ENCODE results near the gene ZG16B. TPM values are rescaled to one million over a fixed set of nuclear protein-coding genes. Genes with fewer than 3 reads are reported as not detected.

Gene ZG16B
- total RNA-seq, 1 donor from 2014 or later = 11.3 TPM

- DNase-seq (ENCODE audit: extremely low spot score in 2 of 2) = no peak
Observed at GRCh38 chr16:2825906-2826305, 4.2 kb upstream of the ZG16B start.

DNA sequence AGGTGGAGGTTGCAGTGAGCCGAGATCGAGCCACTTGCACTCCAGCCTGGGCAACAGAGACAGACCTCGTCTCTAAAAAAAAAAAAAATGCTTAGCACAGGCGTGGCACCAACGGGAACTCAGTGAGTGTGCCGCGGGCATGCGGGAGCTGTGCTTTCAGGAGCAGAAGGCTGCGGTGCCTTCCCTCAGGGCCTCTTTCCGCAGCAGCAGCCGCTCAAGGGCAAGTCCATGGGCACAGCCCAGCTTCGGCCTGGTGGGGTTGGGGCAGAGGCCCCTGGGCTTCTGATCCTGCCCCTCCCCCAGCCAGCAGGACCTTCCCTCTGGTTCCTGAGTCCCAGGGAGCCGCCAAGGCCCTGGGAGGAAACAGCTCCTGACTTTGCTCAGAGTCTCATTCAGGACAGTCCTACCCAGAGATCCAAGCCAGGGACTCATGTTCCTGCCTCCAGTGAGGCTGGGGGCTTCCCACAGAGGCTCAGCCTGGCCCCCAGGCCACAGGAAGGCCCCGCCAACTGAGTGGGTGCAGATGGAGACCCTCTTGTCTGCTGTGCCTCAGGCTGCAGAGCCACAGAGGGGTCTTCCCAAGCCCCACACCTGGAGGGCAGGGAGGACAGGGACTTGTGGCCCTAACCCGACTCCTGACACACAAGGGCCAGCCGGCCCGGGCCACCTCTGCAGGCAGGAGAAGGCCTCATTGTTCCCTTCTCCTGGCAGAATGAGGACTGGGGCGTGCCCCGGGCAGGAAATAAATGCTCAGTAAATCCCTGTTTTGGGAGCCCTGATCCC is 3.3 kb upstream of the ZG16B start:
- intact Hi-C loops (cut with DNase I) = no loop called here
- Histone ChIP-seq H3K4me3 (no peak overlapping the region), H3K9me3 (no peaks in the 10 kb centered on the region), H3K27me3 (no peaks in the 10 kb centered on the region), H3K27ac (no peak overlapping the region), H3K36me3 (no peaks in the 10 kb centered on the region), H3K4me1 (peaks cover 12% of the 10 kb centered on the region)
- no peak for DNase-seq (ENCODE audit: extremely low spot score in 2 of 2)
- no peak for TF ChIP-seq POLR2A (IDR thresholded peaks at IDR 0.05)
- TF ChIP-seq POLR2AphosphoS5 (IDR thresholded peaks at IDR 0.05; ENCODE audit: insufficient read depth in 1 of 2, low read depth in 1 of 2) = no peak
- TF ChIP-seq, protein P1, sequence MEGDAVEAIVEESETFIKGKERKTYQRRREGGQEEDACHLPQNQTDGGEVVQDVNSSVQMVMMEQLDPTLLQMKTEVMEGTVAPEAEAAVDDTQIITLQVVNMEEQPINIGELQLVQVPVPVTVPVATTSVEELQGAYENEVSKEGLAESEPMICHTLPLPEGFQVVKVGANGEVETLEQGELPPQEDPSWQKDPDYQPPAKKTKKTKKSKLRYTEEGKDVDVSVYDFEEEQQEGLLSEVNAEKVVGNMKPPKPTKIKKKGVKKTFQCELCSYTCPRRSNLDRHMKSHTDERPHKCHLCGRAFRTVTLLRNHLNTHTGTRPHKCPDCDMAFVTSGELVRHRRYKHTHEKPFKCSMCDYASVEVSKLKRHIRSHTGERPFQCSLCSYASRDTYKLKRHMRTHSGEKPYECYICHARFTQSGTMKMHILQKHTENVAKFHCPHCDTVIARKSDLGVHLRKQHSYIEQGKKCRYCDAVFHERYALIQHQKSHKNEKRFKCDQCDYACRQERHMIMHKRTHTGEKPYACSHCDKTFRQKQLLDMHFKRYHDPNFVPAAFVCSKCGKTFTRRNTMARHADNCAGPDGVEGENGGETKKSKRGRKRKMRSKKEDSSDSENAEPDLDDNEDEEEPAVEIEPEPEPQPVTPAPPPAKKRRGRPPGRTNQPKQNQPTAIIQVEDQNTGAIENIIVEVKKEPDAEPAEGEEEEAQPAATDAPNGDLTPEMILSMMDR (IDR thresholded peaks at IDR 0.05) = no peak

More at GRCh38 chr16:2825906-2826305, 4.2 kb upstream of the ZG16B start:
- no peak for TF ChIP-seq POLR2A (IDR thresholded peaks at IDR 0.05)
- no peak for TF ChIP-seq POLR2AphosphoS5 (IDR thresholded peaks at IDR 0.05; ENCODE audit: insufficient read depth in 1 of 2, low read depth in 1 of 2)
- TF ChIP-seq, protein P1 (IDR thresholded peaks at IDR 0.05) = no peak
- Histone ChIP-seq H3K27me3 (no peaks in the 10 kb centered on the region), H3K9me3 (no peaks in the 10 kb centered on the region), H3K36me3 (no peaks in the 10 kb centered on the region), H3K4me3 (no peak overlapping the region), H3K27ac (no peak overlapping the region), H3K4me1 (peaks cover 12% of the 10 kb centered on the region)
- intact Hi-C loops (cut with DNase I) = no loop called here

DNA sequence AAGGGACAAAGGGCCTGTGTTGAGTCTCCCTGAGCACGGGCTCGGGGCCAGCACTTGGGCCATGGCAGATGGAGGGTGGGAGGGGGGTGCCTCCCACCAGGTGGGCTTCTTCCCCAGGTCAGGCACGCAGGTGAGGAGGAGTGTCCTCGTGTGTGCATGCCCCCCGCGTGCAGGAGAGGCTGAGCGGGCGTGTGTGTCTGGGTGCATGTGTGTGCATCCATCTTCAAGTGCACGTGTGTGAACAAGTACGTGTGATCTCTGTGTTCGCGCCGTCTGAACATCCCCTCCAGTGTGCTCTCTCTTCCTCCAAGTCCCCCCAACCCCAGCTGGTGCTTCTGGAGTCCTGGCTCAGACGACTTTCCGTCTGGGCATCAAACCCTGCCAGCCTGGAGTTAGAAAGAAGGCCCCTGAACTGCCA is 2.7 kb upstream of the ZG16B start:
- intact Hi-C loops (cut with DNase I) = no loop called here
- H3K4me3 ChIP-seq = no peak overlapping the region
- no peak for DNase-seq (ENCODE audit: extremely low spot score in 2 of 2)
- H3K36me3 ChIP-seq = no peaks in the 10 kb centered on the region
- no peak for TF ChIP-seq POLR2A (IDR thresholded peaks at IDR 0.05)
- no peak for TF ChIP-seq POLR2AphosphoS5 (IDR thresholded peaks at IDR 0.05; ENCODE audit: insufficient read depth in 1 of 2, low read depth in 1 of 2)
- TF ChIP-seq, protein P1 (IDR thresholded peaks at IDR 0.05) = no peak
- H3K27me3 ChIP-seq = no peaks in the 10 kb centered on the region
- peaks cover 12% of the 10 kb centered on the region for H3K4me1 ChIP-seq
- no peak overlapping the region for H3K27ac ChIP-seq
- no peaks in the 10 kb centered on the region for H3K9me3 ChIP-seq

DNA sequence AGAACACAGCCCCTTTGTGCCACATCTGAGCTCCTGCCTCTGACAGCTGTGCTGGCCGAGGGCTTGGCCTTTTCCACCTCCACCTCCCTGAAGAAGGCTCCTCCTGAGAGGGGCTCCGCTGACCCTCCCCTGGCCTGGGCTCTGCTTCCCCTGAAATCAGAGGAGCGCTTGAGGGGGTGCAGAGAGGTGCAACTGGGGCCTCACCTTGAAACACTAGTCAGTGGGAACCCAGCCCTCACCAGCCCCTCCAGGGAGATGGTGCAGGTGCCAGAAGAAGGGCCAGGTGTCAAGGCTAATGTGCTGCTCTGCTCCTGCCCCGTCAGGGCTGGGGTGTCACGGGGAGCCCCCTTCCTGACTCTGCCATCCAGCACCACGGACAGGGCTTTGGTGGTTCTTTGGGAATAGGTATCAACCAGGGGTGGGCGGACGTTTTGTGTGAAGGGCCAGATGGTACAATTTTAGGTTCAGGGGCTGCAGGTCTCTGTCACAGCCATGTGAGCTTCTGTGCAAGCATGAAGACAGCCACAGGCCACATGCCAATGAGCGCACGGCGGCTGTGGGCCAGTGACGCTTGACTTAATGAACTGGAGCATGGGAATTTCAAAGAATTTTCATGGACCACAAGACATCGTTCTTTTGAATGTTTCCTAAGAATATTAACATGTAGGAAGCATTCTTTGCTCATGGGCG is 2.1 kb upstream of the ZG16B start:
- Histone ChIP-seq H3K4me1 (peaks cover 12% of the 10 kb centered on the region), H3K4me3 (no peak overlapping the region), H3K9me3 (no peaks in the 10 kb centered on the region), H3K27ac (no peak overlapping the region), H3K36me3 (no peaks in the 10 kb centered on the region), H3K27me3 (no peaks in the 10 kb centered on the region)
- TF ChIP-seq POLR2A (IDR thresholded peaks at IDR 0.05) = no peak
- TF ChIP-seq POLR2AphosphoS5 (IDR thresholded peaks at IDR 0.05; ENCODE audit: insufficient read depth in 1 of 2, low read depth in 1 of 2) = no peak
- TF ChIP-seq, protein P1 (IDR thresholded peaks at IDR 0.05) = no peak
- no peak for DNase-seq (ENCODE audit: extremely low spot score in 2 of 2)
- intact Hi-C loops (cut with DNase I) = no loop called here

DNA sequence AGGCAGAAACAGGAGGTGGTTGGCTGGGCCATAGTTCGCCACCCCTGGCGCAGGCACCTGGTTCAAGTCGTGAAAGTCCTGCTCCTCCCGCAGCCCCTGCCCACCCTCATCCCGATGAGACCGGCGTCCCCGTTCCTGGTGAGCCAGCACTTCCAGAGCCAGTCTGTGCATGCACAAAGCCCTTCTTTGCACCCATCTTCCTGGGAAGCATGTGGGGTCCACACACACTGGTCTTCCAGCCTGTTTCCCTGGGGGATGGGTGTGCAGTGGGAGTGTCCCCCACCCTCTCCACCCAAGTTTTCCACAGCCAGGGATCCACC is 1.6 kb upstream of the ZG16B start:
- H3K36me3 ChIP-seq = no peaks in the 10 kb centered on the region
- H3K27me3 ChIP-seq = no peaks in the 10 kb centered on the region
- intact Hi-C loops (cut with DNase I) = no loop called here
- DNase-seq (ENCODE audit: extremely low spot score in 2 of 2) = no peak
- H3K27ac ChIP-seq = no peak overlapping the region
- H3K9me3 ChIP-seq = no peaks in the 10 kb centered on the region
- H3K4me3 ChIP-seq = no peak overlapping the region
- TF ChIP-seq POLR2AphosphoS5 (IDR thresholded peaks at IDR 0.05; ENCODE audit: insufficient read depth in 1 of 2, low read depth in 1 of 2) (no peak), POLR2A (IDR thresholded peaks at IDR 0.05) (no peak)
- TF ChIP-seq, protein P1 (IDR thresholded peaks at IDR 0.05) = no peak
- peaks cover 12% of the 10 kb centered on the region for H3K4me1 ChIP-seq

Data from vagina (tissue), 2 donors.